ENCODE results near the gene CTSA. TPM values are rescaled to one million over a fixed set of nuclear protein-coding genes. Genes with fewer than 3 reads are reported as not detected.
"Not testable (repeated sequence)": the region's sequence is repeated elsewhere in the genome, so short reads cannot be mapped to it uniquely, and the experiment has no call there.

The CTSA gene
- total RNA-seq, 1 donor from 2014 or later, result 310 TPM

- no peak for TF ChIP-seq CTCF (IDR thresholded peaks at IDR 0.05)
- Mint-ChIP-seq H3K4me3 (ENCODE audit: unreplicated experiment) (no peak overlapping the region), H3K4me1 (ENCODE audit: unreplicated experiment) (peaks cover 8% of the 10 kb centered on the region), H3K27ac (ENCODE audit: unreplicated experiment) (no peak overlapping the region), H3K36me3 (ENCODE audit: unreplicated experiment) (peaks cover 28% of the 10 kb centered on the region), H3K27me3 (ENCODE audit: unreplicated experiment) (no peaks in the 10 kb centered on the region), H3K9me3 (ENCODE audit: unreplicated experiment) (no peaks in the 10 kb centered on the region)
- no peak for DNase-seq (ENCODE audit: extremely low spot score, unreplicated experiment)
Measured at GRCh38 chr20:45897289-45897688, 6.2 kb downstream of the CTSA start.

GRCh38 chr20:45897692-45898091 is 6.6 kb downstream of the CTSA start:
- DNase-seq (ENCODE audit: extremely low spot score, unreplicated experiment), result no peak
- H3K36me3 Mint-ChIP-seq (ENCODE audit: unreplicated experiment), result peaks cover 28% of the 10 kb centered on the region
- H3K27ac Mint-ChIP-seq (ENCODE audit: unreplicated experiment), result no peak overlapping the region
- H3K9me3 Mint-ChIP-seq (ENCODE audit: unreplicated experiment), result no peaks in the 10 kb centered on the region
- no peaks in the 10 kb centered on the region for H3K27me3 Mint-ChIP-seq (ENCODE audit: unreplicated experiment)
- peaks cover 4% of the 10 kb centered on the region for H3K4me1 Mint-ChIP-seq (ENCODE audit: unreplicated experiment)
- TF ChIP-seq CTCF (IDR thresholded peaks at IDR 0.05), result no peak
- H3K4me3 Mint-ChIP-seq (ENCODE audit: unreplicated experiment), result no peak overlapping the region

GRCh38 chr20:45898285-45898684 is 7.2 kb downstream of the CTSA start:
- H3K27me3 Mint-ChIP-seq (ENCODE audit: unreplicated experiment), result no peaks in the 10 kb centered on the region
- peaks cover under 1% of the 10 kb centered on the region for H3K4me1 Mint-ChIP-seq (ENCODE audit: unreplicated experiment)
- no peak for DNase-seq (ENCODE audit: extremely low spot score, unreplicated experiment)
- no peaks in the 10 kb centered on the region for H3K9me3 Mint-ChIP-seq (ENCODE audit: unreplicated experiment)
- no peak overlapping the region for H3K27ac Mint-ChIP-seq (ENCODE audit: unreplicated experiment)
- peaks cover 26% of the 10 kb centered on the region for H3K36me3 Mint-ChIP-seq (ENCODE audit: unreplicated experiment)
- TF ChIP-seq CTCF (IDR thresholded peaks at IDR 0.05), result no peak
- no peak overlapping the region for H3K4me3 Mint-ChIP-seq (ENCODE audit: unreplicated experiment)

- Mint-ChIP-seq H3K36me3 (ENCODE audit: unreplicated experiment) (peaks cover 26% of the 10 kb centered on the region), H3K27me3 (ENCODE audit: unreplicated experiment) (no peaks in the 10 kb centered on the region), H3K4me1 (ENCODE audit: unreplicated experiment) (no peaks in the 10 kb centered on the region), H3K27ac (ENCODE audit: unreplicated experiment) (no peak overlapping the region), H3K4me3 (ENCODE audit: unreplicated experiment) (no peak overlapping the region), H3K9me3 (ENCODE audit: unreplicated experiment) (no peaks in the 10 kb centered on the region)
- TF ChIP-seq CTCF (IDR thresholded peaks at IDR 0.05), result no peak
- DNase-seq (ENCODE audit: extremely low spot score, unreplicated experiment), result no peak
Measured at GRCh38 chr20:45899046-45899835, 8.1 kb downstream of the CTSA start.

GRCh38 chr20:45901332-45901731 is 10.2 kb downstream of the CTSA start:
- not testable (repeated sequence) for H3K4me3 Mint-ChIP-seq (ENCODE audit: unreplicated experiment); H3K27ac Mint-ChIP-seq (ENCODE audit: unreplicated experiment); DNase-seq (ENCODE audit: extremely low spot score, unreplicated experiment); H3K9me3 Mint-ChIP-seq (ENCODE audit: unreplicated experiment); H3K27me3 Mint-ChIP-seq (ENCODE audit: unreplicated experiment); H3K4me1 Mint-ChIP-seq (ENCODE audit: unreplicated experiment)
- peaks cover 36% of the 10 kb centered on the region for H3K36me3 Mint-ChIP-seq (ENCODE audit: unreplicated experiment)

All from osteocyte (in vitro differentiated cells).